SK-N-SH (cell line): Measurements from ENCODE around the gene OSBPL9. TPM values are rescaled to one million over a fixed set of nuclear protein-coding genes. Genes with fewer than 3 reads are reported as not detected.

ENCODE experiments used
- CTCF ChIA-PET: fragments of 300-600, 350-600 bp; formaldehyde crosslinking; extraction: SDS; loops from one replicate; lab custom pipeline; 2021; lab: Yijun Ruan, JAX
- POLR2A ChIA-PET: fragments of 350-600 bp; sonication (Branson Sonifier 250); formaldehyde crosslinking; extraction: SDS; loops from one replicate; lab custom pipeline; 2020; ENCODE audit warnings: antibody characterized with exemption, inconsistent platforms; lab: Yijun Ruan, JAX
- DNase-seq: peaks from one replicate; pipeline ENCODE4 v3.0.0; 2012
- H2AFZ ChIP-seq: fragments of 200-600 bp; sonication (generic); 2 replicates; pipeline ENCODE4 v1.8.1; 2016; ENCODE audit warnings: antibody characterized with exemption, mild to moderate bottlenecking, low read depth
- H3F3A ChIP-seq: fragments of 200-600 bp; sonication (generic); replicated peaks from 2 replicates; pipeline ENCODE3; 2016; ENCODE audit warnings: antibody characterized with exemption, mild to moderate bottlenecking; ENCODE audit not compliant: insufficient read depth
- H3K27ac ChIP-seq, 2 experiments: fragments of 200-500 bp in 1 of 2; fragments of 200-600 bp in 1 of 2; sonication (Bioruptor generic) in 1 of 2; sonication (generic), shearing (Covaris generic) in 1 of 2; 2 replicates each; pipeline versions ENCODE4 v1.5.1 to v1.6.1; 2014 to 2016; ENCODE audit warnings: low read depth in 2 of 2, inconsistent platforms in 1 of 2, low read length in 1 of 2, mild to moderate bottlenecking in 1 of 2, mixed read lengths in 1 of 2
- H3K27me3 ChIP-seq: fragments of 200-600 bp; sonication (generic), shearing (Covaris generic); 2 replicates; pipeline ENCODE4 v1.6.1; 2016; ENCODE audit warnings: mixed run types; ENCODE audit not compliant: insufficient read depth
- H3K36me3 ChIP-seq, 2 experiments: fragments of 200-500 bp in 1 of 2; fragments of 200-600 bp in 1 of 2; sonication (Bioruptor generic) in 1 of 2; sonication (generic) in 1 of 2; replicated peaks in 1 of 2; 2 replicates each; pipeline versions ENCODE3 to v1.5.1; 2014 to 2016; ENCODE audit warnings: low read length in 1 of 2, mild to moderate bottlenecking in 1 of 2; ENCODE audit not compliant: insufficient read depth in 2 of 2, control insufficient read depth in 1 of 2
- H3K4me1 ChIP-seq, 2 experiments: fragments of 200-500 bp in 1 of 2; fragments of 200-600 bp in 1 of 2; sonication (Bioruptor generic) in 1 of 2; sonication (generic), shearing (Covaris generic) in 1 of 2; 2 replicates each; pipeline versions ENCODE4 v1.5.1 to v1.6.1; 2014 to 2016; ENCODE audit warnings: low read depth in 1 of 2, low read length in 1 of 2, mixed run types in 1 of 2; ENCODE audit not compliant: insufficient read depth in 2 of 2, control insufficient read depth in 1 of 2
- H3K4me2 ChIP-seq: fragments of 200-600 bp; sonication (generic), shearing (Covaris generic); 2 replicates; pipeline ENCODE4 v1.6.1; 2017; ENCODE audit warnings: mixed run types
- H3K4me3 ChIP-seq, 2 experiments: fragments of 200-500 bp in 1 of 2; fragments of 200-600 bp in 1 of 2; sonication (Bioruptor generic) in 1 of 2; sonication (generic), shearing (Covaris generic) in 1 of 2; 2 replicates each; pipeline versions ENCODE4 v1.5.1 to v1.8.1; 2014 to 2016; ENCODE audit warnings: low read depth in 2 of 2, inconsistent platforms in 1 of 2, low read length in 1 of 2, mild to moderate bottlenecking in 1 of 2, mixed read lengths in 1 of 2, moderate library complexity in 1 of 2
- H3K79me2 ChIP-seq: fragments of 200-600 bp; sonication (generic); 2 replicates; pipeline ENCODE4 v1.8.1; 2017; ENCODE audit warnings: mild to moderate bottlenecking; ENCODE audit not compliant: insufficient read depth
- H3K9ac ChIP-seq: fragments of 200-600 bp; sonication (generic); 2 replicates; pipeline ENCODE4 v1.6.1; 2017; ENCODE audit warnings: mixed run types
- H3K9me2 ChIP-seq: fragments of 200-600 bp; sonication (generic); 2 replicates; pipeline ENCODE4 v1.6.1; 2017; ENCODE audit warnings: mixed run types
- H3K9me3 ChIP-seq: fragments of 200-600 bp; sonication (generic); 2 replicates; pipeline ENCODE4 v1.6.1; 2017; ENCODE audit warnings: mixed run types, mild to moderate bottlenecking, moderate library complexity
- H4K20me1 ChIP-seq: fragments of 200-600 bp; sonication (generic); 2 replicates; pipeline ENCODE4 v1.6.1; 2017; ENCODE audit warnings: mild to moderate bottlenecking, mixed run types; ENCODE audit not compliant: insufficient read depth
- CHD2 ChIP-seq: fragments of 150-350 bp; IDR thresholded peaks from 2 replicates; pipeline ENCODE4 v1.6.1; 2018; ENCODE audit warnings: low read length; ENCODE audit not compliant: partially characterized antibody
- CTCF ChIP-seq: fragments of 200-600 bp; sonication (generic); IDR thresholded peaks from 2 replicates; pipeline ENCODE4 v1.6.1; 2017; ENCODE audit warnings: antibody characterized with exemption, mild to moderate bottlenecking, moderate library complexity
- EZH2phosphoT487 ChIP-seq: fragments of 200-600 bp; sonication (generic); IDR thresholded peaks from 2 replicates; pipeline ENCODE4 v1.6.1; 2017; ENCODE audit warnings: low read depth, mixed run types, mild to moderate bottlenecking, antibody characterized with exemption, moderate library complexity, borderline replicate concordance
- FOXM1 ChIP-seq: IDR thresholded peaks from 2 replicates; pipeline ENCODE4 v1.4.0; 2012; ENCODE audit warnings: low read depth, mild to moderate bottlenecking
- JUND ChIP-seq: IDR thresholded peaks from 2 replicates; pipeline ENCODE4 v1.4.0; 2012
- MAX ChIP-seq: IDR thresholded peaks from 2 replicates; pipeline ENCODE4 v1.4.0; 2012; ENCODE audit warnings: low read depth
- MXI1 ChIP-seq: IDR thresholded peaks from 2 replicates; pipeline ENCODE4 v1.6.1; 2012; ENCODE audit warnings: mild to moderate bottlenecking, low read depth, low read length, improper control_type of control experiment
- PBX3 ChIP-seq: IDR thresholded peaks from 2 replicates; pipeline ENCODE4; 2012
- RAD21 ChIP-seq: IDR thresholded peaks from 2 replicates; pipeline ENCODE4 v1.6.1; 2012; ENCODE audit warnings: mild to moderate bottlenecking, low read length
- RCOR1 ChIP-seq: fragments of 150-350 bp; IDR thresholded peaks from 2 replicates; pipeline ENCODE4 v1.6.1; 2017; ENCODE audit warnings: antibody characterized with exemption, low read length
- RFX5 ChIP-seq: IDR thresholded peaks from 2 replicates; pipeline ENCODE4 v1.6.1; 2012; ENCODE audit warnings: mild to moderate bottlenecking, improper control_type of control experiment, low read length
- RXRA ChIP-seq: IDR thresholded peaks from 2 replicates; pipeline ENCODE4 v1.4.0; 2012; ENCODE audit warnings: low read depth, mild to moderate bottlenecking, borderline replicate concordance
- TAF1 ChIP-seq: IDR thresholded peaks from 2 replicates; pipeline ENCODE4 v1.6.1; 2012; ENCODE audit warnings: low read depth, mild to moderate bottlenecking, low read length, moderate library complexity, borderline replicate concordance
- YY1 ChIP-seq: IDR thresholded peaks from 2 replicates; pipeline ENCODE4 v1.4.0; 2012; ENCODE audit warnings: low read depth, mild to moderate bottlenecking
- WGBS: methylation state at CpG from one replicate; pipeline ENCODE4 v1.1.6; 2017; ENCODE audit warnings: low lambda C conversion rate; 5-methylcytosine and 5-hydroxymethylcytosine counted together
- polyA plus RNA-seq, 3 experiments: library from polyadenylated mRNA; depleted of rRNA; stranded (reverse); fragments of >200 nt; gene quantifications; 2 replicates each; pipeline ENCODE4 v1.2.3, GENCODE V29; 2012

Gene OSBPL9
- polyA plus RNA-seq, 1 of the 3 experiments (the other 2 are of a cell fraction) = 43.9 TPM

DNA sequence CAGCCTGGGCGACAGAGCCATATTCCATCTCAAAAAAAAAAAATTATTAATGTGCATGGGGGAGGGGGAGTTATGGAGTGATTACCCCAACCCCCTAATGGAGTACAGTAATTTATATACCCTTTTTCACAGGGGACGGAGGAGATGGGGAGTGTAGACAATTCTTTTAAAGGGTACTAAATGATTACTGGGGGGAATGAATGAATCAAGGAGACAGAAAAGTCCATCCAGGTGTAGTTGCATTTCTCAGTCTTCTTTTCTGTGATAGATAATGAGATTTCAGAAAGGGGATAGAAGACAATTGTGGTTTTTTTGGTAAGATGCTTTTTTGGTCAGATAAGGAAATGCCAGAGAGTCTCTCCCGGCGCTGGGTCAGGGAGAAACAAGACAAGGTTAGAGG lies 13.0 kb downstream of the OSBPL9 start:
- Histone ChIP-seq H2AFZ (no peak overlapping the region), H3K27ac (no peak overlapping the region), H3K4me2 (no peak overlapping the region), H3F3A (no peaks in the 10 kb centered on the region), H3K79me2 (peaks cover 88% of the 10 kb centered on the region), H3K27me3 (no peaks in the 10 kb centered on the region), H3K9me2 (no peaks in the 10 kb centered on the region), H3K4me1 (no peaks in the 10 kb centered on the region; a peak in 1 of 4 replicates), H3K9me3 (no peaks in the 10 kb centered on the region), H4K20me1 (no peaks in the 10 kb centered on the region), H3K9ac (no peak overlapping the region), H3K36me3 (peaks cover 0 to 8% of the 10 kb centered on the region in 2 experiments), H3K4me3 (no peak overlapping the region)
- CTCF ChIA-PET = interaction anchor here (2.4 kb wide), 1 partner anchor 139 kb away, joined by 8 read pairs; no protein-coding TSS in a partner anchor
- no peak for DNase-seq
- TF ChIP-seq RCOR1 (no peak), PBX3 (no peak), FOXM1 (no peak), YY1 (no peak)
- WGBS = 97% methylated on average over 4 of the region's 4 CpGs
- POLR2A ChIA-PET = no interaction called here

GRCh38 chr1:51630393-51630792 lies 13.5 kb downstream of the OSBPL9 start:
- Histone ChIP-seq H3K4me3 (no peak overlapping the region), H3K9ac (no peak overlapping the region), H3K4me1 (no peaks in the 10 kb centered on the region), H3K4me2 (no peak overlapping the region), H3K9me3 (no peaks in the 10 kb centered on the region), H3F3A (peaks cover 2% of the 10 kb centered on the region), H3K79me2 (peaks cover 86% of the 10 kb centered on the region), H2AFZ (no peak overlapping the region), H3K9me2 (no peaks in the 10 kb centered on the region), H3K27ac (no peak overlapping the region), H4K20me1 (no peaks in the 10 kb centered on the region), H3K27me3 (no peaks in the 10 kb centered on the region), H3K36me3 (peaks cover 0 to 8% of the 10 kb centered on the region in 2 experiments)
- POLR2A ChIA-PET = no interaction called here
- DNase-seq = no peak
- TF ChIP-seq JUND (no peak), CHD2 (no peak), EZH2phosphoT487 (no peak), FOXM1 (no peak), RXRA (no peak), RAD21 (no peak), MXI1 (no peak), TAF1 (no peak), CTCF (no peak), MAX (no peak), RFX5 (no peak), PBX3 (no peak)
- WGBS = 95% methylated on average over 3 of the region's 3 CpGs
- CTCF ChIA-PET = interaction anchor here (1.2 to 2.4 kb wide), 2 partner anchors 10 to 138 kb away, joined by 3 to 8 read pairs; no protein-coding TSS in a partner anchor
